Mesenchymal stem cell (in vitro differentiated cells and primary cell): ENCODE results near the gene GPRC5A.
A peak's percentile ranks its signal among the peaks of the same experiment; 100 is the strongest.

Experiments
- DNase-seq: peaks from one replicate; pipeline ENCODE4 v3.0.0-alpha.2; 2013
- H2AFZ ChIP-seq: one replicate; pipeline ENCODE4 v1.6.1; 2013; ENCODE audit warnings: low read depth, mild to moderate bottlenecking, control low read depth, inconsistent platforms, low read length, moderate library complexity
- H2AK5ac ChIP-seq: 2 replicates; pipeline ENCODE4 v1.6.1; 2013; ENCODE audit warnings: low read length, moderate library complexity, mild to moderate bottlenecking, inconsistent platforms; ENCODE audit not compliant: severe bottlenecking
- H2BK120ac ChIP-seq: one replicate; pipeline ENCODE4 v1.6.1; 2013; ENCODE audit warnings: low read depth, mild to moderate bottlenecking, inconsistent platforms, low read length, moderate library complexity
- H2BK12ac ChIP-seq, 2 experiments: one replicate each; pipeline ENCODE4 v1.6.1; 2013; ENCODE audit warnings: inconsistent platforms in 2 of 2, low read length in 2 of 2, mild to moderate bottlenecking in 2 of 2, moderate library complexity in 2 of 2, control low read depth in 1 of 2
- H2BK15ac ChIP-seq: one replicate; pipeline ENCODE4 v1.6.1; 2013; ENCODE audit warnings: mild to moderate bottlenecking, low read depth, inconsistent platforms; ENCODE audit not compliant: poor library complexity, severe bottlenecking
- H2BK5ac ChIP-seq: 2 replicates; pipeline ENCODE4 v1.6.1; 2013; ENCODE audit warnings: low read depth, mild to moderate bottlenecking, low read length, control low read depth, inconsistent platforms; ENCODE audit not compliant: poor library complexity, severe bottlenecking
- H3K14ac ChIP-seq, 2 experiments: one replicate each; pipeline ENCODE4 v1.6.1; 2013; ENCODE audit warnings: inconsistent platforms in 2 of 2, low read length in 2 of 2, control low read depth in 1 of 2, mild to moderate bottlenecking in 1 of 2, moderate library complexity in 1 of 2
- H3K18ac ChIP-seq, 2 experiments: one replicate each; pipeline ENCODE4 v1.6.1; 2013; ENCODE audit warnings: inconsistent platforms in 2 of 2, low read length in 2 of 2, control low read depth in 1 of 2, low read depth in 1 of 2, mild to moderate bottlenecking in 1 of 2
- H3K23ac ChIP-seq, 2 experiments: one replicate each; pipeline ENCODE4 v1.6.1; 2013; ENCODE audit warnings: inconsistent platforms in 2 of 2, low read length in 2 of 2, mild to moderate bottlenecking in 2 of 2, moderate library complexity in 2 of 2, control low read depth in 1 of 2
- H3K27ac ChIP-seq: 2 replicates; pipeline ENCODE4 v1.5.1; 2013; ENCODE audit warnings: mild to moderate bottlenecking, moderate library complexity, low read length, control low read depth, inconsistent platforms; ENCODE audit not compliant: poor library complexity, severe bottlenecking
- H3K27me3 ChIP-seq, 2 experiments: 2 replicates each; pipeline versions ENCODE4 v1.6.1 to v1.7.0; 2013; ENCODE audit warnings: low read length in 2 of 2, mild to moderate bottlenecking in 2 of 2, moderate library complexity in 2 of 2, control low read depth in 1 of 2, inconsistent platforms in 1 of 2; ENCODE audit not compliant: control insufficient read depth in 1 of 2, insufficient read depth in 1 of 2
- H3K36me3 ChIP-seq, 2 experiments: 2 replicates each; pipeline versions ENCODE4 v1.6.1 to v1.7.0; 2013; ENCODE audit warnings: low read length in 2 of 2, control low read depth in 1 of 2, inconsistent platforms in 1 of 2, low read depth in 1 of 2, mild to moderate bottlenecking in 1 of 2; ENCODE audit not compliant: insufficient read depth in 2 of 2, control insufficient read depth in 1 of 2
- H3K4ac ChIP-seq, 2 experiments: one replicate each; pipeline ENCODE4 v1.6.1; 2013; ENCODE audit warnings: inconsistent platforms in 2 of 2, low read length in 2 of 2, mild to moderate bottlenecking in 2 of 2, moderate library complexity in 2 of 2, control low read depth in 1 of 2, low read depth in 1 of 2
- H3K4me1 ChIP-seq: 2 replicates; pipeline ENCODE4 v1.6.1; 2013; ENCODE audit warnings: low read depth, low read length, control low read depth; ENCODE audit not compliant: control insufficient read depth, insufficient read depth
- H3K4me2 ChIP-seq: 2 replicates; pipeline ENCODE4 v1.6.1; 2013; ENCODE audit warnings: low read length, mild to moderate bottlenecking, inconsistent platforms; ENCODE audit not compliant: poor library complexity, severe bottlenecking
- H3K4me3 ChIP-seq, 2 experiments: 2 replicates each; pipeline versions ENCODE4 v1.5.1 to v1.7.0; 2013; ENCODE audit warnings: low read length in 2 of 2, mild to moderate bottlenecking in 2 of 2, control low read depth in 1 of 2, low read depth in 1 of 2; ENCODE audit not compliant: insufficient read depth in 1 of 2
- H3K79me1 ChIP-seq: replicated peaks from 2 replicates; pipeline ENCODE4 v1.6.1; 2013; ENCODE audit warnings: mild to moderate bottlenecking, control low read depth, low read length, inconsistent platforms; ENCODE audit not compliant: poor library complexity, severe bottlenecking
- H3K9ac ChIP-seq: 2 replicates; pipeline ENCODE4 v1.7.0; 2013; ENCODE audit warnings: mild to moderate bottlenecking, low read length, moderate library complexity
- H3K9me3 ChIP-seq: 2 replicates; pipeline ENCODE4 v1.7.0; 2013; ENCODE audit warnings: mild to moderate bottlenecking, low read length; ENCODE audit not compliant: control insufficient read depth
- H4K8ac ChIP-seq: one replicate; pipeline ENCODE4 v1.6.1; 2013; ENCODE audit warnings: inconsistent platforms, mild to moderate bottlenecking, low read length, moderate library complexity
- H4K91ac ChIP-seq: one replicate; pipeline ENCODE4 v1.6.1; 2013; ENCODE audit warnings: mild to moderate bottlenecking, low read length, inconsistent platforms
- WGBS: methylation state at CpG from one replicate; pipeline ENCODE4 v1.1.7; 2013; ENCODE audit warnings: mixed read lengths; 5-methylcytosine and 5-hydroxymethylcytosine counted together

Gene GPRC5A

DNA sequence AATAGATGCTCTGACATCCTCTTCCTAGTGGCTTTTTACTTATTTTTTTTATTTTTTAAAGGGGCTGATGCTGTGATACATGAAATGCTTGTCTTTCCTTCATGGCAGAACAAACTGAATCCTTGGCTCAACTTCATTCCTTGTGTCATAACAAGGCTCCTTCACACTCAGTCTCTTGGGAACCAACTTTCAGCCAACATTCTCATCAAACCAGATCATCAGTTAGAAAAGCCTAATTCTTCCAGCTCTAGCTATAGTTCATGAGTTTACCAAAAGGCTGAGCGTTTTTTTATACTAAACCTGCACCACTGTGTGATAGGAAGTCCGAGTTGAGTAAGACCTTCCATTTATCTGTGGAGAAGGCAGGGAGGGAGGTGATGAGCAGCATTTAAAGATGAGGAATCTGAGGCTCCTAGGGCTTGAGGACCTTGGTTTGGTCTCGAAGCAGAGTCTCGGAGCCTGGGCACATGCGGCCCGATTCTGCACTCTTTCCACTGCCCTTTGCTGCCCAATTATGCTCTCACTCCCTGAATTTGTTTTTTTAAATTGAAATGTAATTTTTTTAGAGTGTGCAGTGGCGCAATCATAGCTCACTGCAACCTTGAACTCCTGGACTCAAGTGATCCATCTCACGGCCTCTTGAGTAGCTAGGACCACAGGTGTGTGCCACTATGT, 52.4 kb downstream of the GPRC5A start:
- H2BK120ac ChIP-seq = no peak overlapping the region
- no peak overlapping the region for H3K23ac ChIP-seq
- no peak overlapping the region for H3K27ac ChIP-seq
- no peak overlapping the region for H2AFZ ChIP-seq
- whole genome bisulfite sequencing = 87% methylated on average over 8 of the region's 8 CpGs
- H4K91ac ChIP-seq = no peak overlapping the region
- H2BK12ac ChIP-seq = no peak overlapping the region
- no peaks in the 10 kb centered on the region for H3K27me3 ChIP-seq
- H3K9me3 ChIP-seq = no peaks in the 10 kb centered on the region
- no peak overlapping the region for H4K8ac ChIP-seq
- no peaks in the 10 kb centered on the region for H3K36me3 ChIP-seq
- no peak overlapping the region for H2AK5ac ChIP-seq
- H3K18ac ChIP-seq = no peak overlapping the region
- no peak overlapping the region for H3K14ac ChIP-seq
- H3K4me2 ChIP-seq = no peak overlapping the region
- no peak overlapping the region for H2BK15ac ChIP-seq
- no peak for DNase-seq
- no peak overlapping the region for H3K4me3 ChIP-seq
- no peaks in the 10 kb centered on the region for H3K4me1 ChIP-seq
- no peaks in the 10 kb centered on the region for H3K79me1 ChIP-seq
- no peak overlapping the region for H2BK5ac ChIP-seq
- no peak overlapping the region for H3K4ac ChIP-seq
- H3K9ac ChIP-seq = no peak overlapping the region

DNA sequence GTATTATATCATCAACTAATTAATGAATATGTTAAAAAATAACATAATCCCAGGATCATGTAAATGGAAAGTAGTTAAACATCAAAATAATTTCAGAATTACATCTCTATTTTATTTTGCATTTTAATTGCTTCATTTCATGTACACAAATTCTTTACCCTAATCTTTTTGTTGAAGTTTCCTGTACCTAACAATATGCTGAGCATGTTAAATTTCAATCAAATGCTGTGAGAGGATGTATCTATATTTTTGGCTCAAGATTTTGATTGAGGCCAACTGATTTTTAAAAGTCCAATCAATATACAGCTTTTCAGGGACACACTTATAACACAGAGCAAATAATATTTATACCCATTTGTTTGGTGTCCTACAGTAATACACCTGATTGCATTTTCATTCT, 54.2 kb downstream of the GPRC5A start:
- Histone ChIP-seq H4K8ac (no peak overlapping the region), H3K27me3 (no peaks in the 10 kb centered on the region), H3K79me1 (no peaks in the 10 kb centered on the region), H4K91ac (no peak overlapping the region), H2BK120ac (no peak overlapping the region), H2BK15ac (no peak overlapping the region), H2BK12ac (no peak overlapping the region), H2AK5ac (no peak overlapping the region), H3K36me3 (no peaks in the 10 kb centered on the region), H3K27ac (no peak overlapping the region), H3K4me1 (no peaks in the 10 kb centered on the region), H3K9me3 (no peaks in the 10 kb centered on the region), H3K4me2 (no peak overlapping the region), H3K14ac (no peak overlapping the region), H2BK5ac (no peak overlapping the region), H2AFZ (no peak overlapping the region), H3K23ac (no peak overlapping the region), H3K9ac (no peak overlapping the region), H3K4me3 (no peak overlapping the region), H3K18ac (no peak overlapping the region), H3K4ac (no peak overlapping the region)
- DNase-seq = no peak

- Histone ChIP-seq H3K27ac (no peak overlapping the region), H3K4ac (no peak overlapping the region), H4K8ac (no peak overlapping the region), H3K9ac (peak overlapping the region; percentile 47), H2BK5ac (no peak overlapping the region), H3K23ac (no peak overlapping the region), H2BK15ac (no peak overlapping the region), H2AK5ac (no peak overlapping the region), H4K91ac (no peak overlapping the region), H3K36me3 (no peaks in the 10 kb centered on the region), H3K4me1 (no peaks in the 10 kb centered on the region), H3K4me2 (no peak overlapping the region), H2AFZ (no peak overlapping the region), H2BK120ac (no peak overlapping the region), H3K14ac (no peak overlapping the region), H3K18ac (no peak overlapping the region), H2BK12ac (no peak overlapping the region), H3K79me1 (no peaks in the 10 kb centered on the region), H3K9me3 (no peaks in the 10 kb centered on the region), H3K4me3 (no peak overlapping the region), H3K27me3 (no peaks in the 10 kb centered on the region)
- 83% methylated on average over 3 of the region's 7 CpGs for WGBS
- no peak for DNase-seq
Measured at GRCh38 chr12:12946686-12947355, 55.5 kb downstream of the GPRC5A start.

DNA sequence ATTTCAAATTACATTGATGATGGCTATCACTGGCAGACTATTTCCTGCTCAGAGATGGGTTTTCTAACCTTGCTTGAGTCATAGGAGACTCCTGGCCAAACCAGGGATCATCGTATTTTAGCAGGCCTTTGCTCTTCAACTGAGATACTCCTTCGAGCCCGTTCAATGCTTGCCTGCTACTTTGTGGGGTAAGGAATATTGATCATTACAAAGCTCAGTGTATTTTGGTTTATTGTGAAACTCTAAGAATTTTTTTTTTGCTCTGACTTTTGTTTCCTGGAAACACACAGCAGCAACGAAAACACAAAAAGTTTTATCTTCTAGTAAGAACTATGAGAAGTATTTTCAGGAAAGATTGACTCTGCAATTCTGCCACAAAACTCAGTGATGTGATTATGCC, 56.5 kb downstream of the GPRC5A start:
- Histone ChIP-seq H3K9ac (peak overlapping the region; percentile 58), H2BK12ac (no peak overlapping the region), H2BK5ac (no peak overlapping the region), H2BK120ac (no peak overlapping the region), H3K27ac (no peak overlapping the region), H3K4me2 (no peak overlapping the region), H3K79me1 (no peaks in the 10 kb centered on the region), H3K36me3 (no peaks in the 10 kb centered on the region), H2AFZ (no peak overlapping the region), H3K14ac (no peak overlapping the region), H4K91ac (no peak overlapping the region), H3K4ac (no peak overlapping the region), H3K4me1 (no peaks in the 10 kb centered on the region), H2BK15ac (no peak overlapping the region), H3K18ac (no peak overlapping the region), H3K23ac (no peak overlapping the region), H3K9me3 (no peaks in the 10 kb centered on the region), H3K4me3 (no peak overlapping the region), H4K8ac (no peak overlapping the region), H3K27me3 (no peaks in the 10 kb centered on the region), H2AK5ac (no peak overlapping the region)
- 100% methylated on average over 2 of the region's 4 CpGs for WGBS
- DNase-seq = no peak
